Activated CD8-positive, alpha-beta T cell treated with anti-CD3 and anti-CD28 coated beads for 36 hours (primary cell): ENCODE data around the gene BIRC6. TPM values are rescaled to one million over a fixed set of nuclear protein-coding genes. Genes with fewer than 3 reads are reported as not detected.

ENCODE experiments used
- ATAC-seq: fragments of 200-7000 bp; cut with Tn5 transposase; one replicate; pipeline ENCODE4 v1.10.0; 2021; ENCODE audit warnings: mild to moderate bottlenecking, moderate library complexity
- CTCF ChIA-PET: fragments of 350-600 bp; sonication (Branson Sonifier 250); formaldehyde crosslinking; loops from one replicate; lab custom pipeline; 2021; ENCODE audit warnings: antibody characterized with exemption; lab: Charles Lee
- POLR2A ChIA-PET: fragments of 350-600 bp; sonication (Branson Sonifier 250); formaldehyde crosslinking; loops from one replicate; lab custom pipeline; 2021; ENCODE audit warnings: antibody characterized with exemption; lab: Charles Lee
- DNase-seq: peaks from one replicate; pipeline ENCODE4 v3.0.0-alpha.2; 2020
- H3K27ac Mint-ChIP-seq: one replicate; pipeline ENCODE4 v1.8.0; 2021; ENCODE audit warnings: mild to moderate bottlenecking, mixed read lengths
- H3K27me3 Mint-ChIP-seq: one replicate; pipeline ENCODE4 v1.8.0; 2021; ENCODE audit warnings: mixed read lengths
- H3K36me3 Mint-ChIP-seq: one replicate; pipeline ENCODE4 v1.8.0; 2021; ENCODE audit warnings: low read depth, mixed read lengths
- H3K4me1 Mint-ChIP-seq: one replicate; pipeline ENCODE4 v1.8.0; 2021; ENCODE audit warnings: low read depth, mixed read lengths
- H3K4me3 Mint-ChIP-seq: one replicate; pipeline ENCODE4 v1.8.0; 2021; ENCODE audit warnings: mild to moderate bottlenecking, moderate library complexity, mixed read lengths
- H3K9me3 Mint-ChIP-seq: one replicate; pipeline ENCODE4 v1.8.0; 2021; ENCODE audit warnings: mixed read lengths
- intact Hi-C: fragments of 100-400 bp; cut with micrococcal nuclease; formaldehyde crosslinking; loops from one replicate; pipeline ENCODE4 v1.10.0; 2022
- total RNA-seq, 2 experiments: library from RNA; stranded (reverse); gene quantifications; one replicate each; pipeline ENCODE4 v1.2.3, GENCODE V29; 2021
- TF ChIP-seq, protein P1 (sequence below): fragments of 200-600 bp; IDR thresholded peaks from one replicate; pipeline ENCODE4 v1.8.0; 2022; ENCODE audit warnings: antibody characterized with exemption, mild to moderate bottlenecking

The BIRC6 gene
- total RNA-seq, 2 experiments from 2014 or later, result 68.8 to 69.6 TPM

DNA sequence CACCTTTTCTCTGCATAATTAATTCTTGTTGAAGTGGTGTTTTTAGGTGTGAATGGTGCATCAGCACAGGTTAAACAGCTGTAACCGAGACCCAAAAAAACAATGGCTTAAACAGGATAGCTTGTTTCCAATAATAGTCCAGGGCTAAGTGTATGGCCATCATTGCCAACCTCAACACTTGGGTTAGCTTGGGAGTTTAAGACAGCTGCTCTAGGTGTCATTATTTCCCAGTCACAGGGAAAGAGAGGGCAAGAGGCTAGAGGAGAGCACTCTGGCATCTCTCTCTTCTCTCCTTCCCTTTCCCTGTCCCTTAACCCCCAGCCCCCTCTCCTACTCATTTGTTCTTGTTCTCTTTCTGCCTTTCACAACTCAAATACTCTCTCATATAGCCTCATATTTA lies 21.1 kb downstream of the BIRC6 start:
- Mint-ChIP-seq H3K9me3 (no peaks in the 10 kb centered on the region), H3K27me3 (no peaks in the 10 kb centered on the region), H3K36me3 (peaks cover 23% of the 10 kb centered on the region), H3K4me3 (no peak overlapping the region), H3K4me1 (peaks cover 39% of the 10 kb centered on the region), H3K27ac (peak overlapping the region; percentile 18)
- POLR2A ChIA-PET, result no interaction called here
- DNase-seq (no peak), ATAC-seq (no peak)
- TF ChIP-seq, protein P1, sequence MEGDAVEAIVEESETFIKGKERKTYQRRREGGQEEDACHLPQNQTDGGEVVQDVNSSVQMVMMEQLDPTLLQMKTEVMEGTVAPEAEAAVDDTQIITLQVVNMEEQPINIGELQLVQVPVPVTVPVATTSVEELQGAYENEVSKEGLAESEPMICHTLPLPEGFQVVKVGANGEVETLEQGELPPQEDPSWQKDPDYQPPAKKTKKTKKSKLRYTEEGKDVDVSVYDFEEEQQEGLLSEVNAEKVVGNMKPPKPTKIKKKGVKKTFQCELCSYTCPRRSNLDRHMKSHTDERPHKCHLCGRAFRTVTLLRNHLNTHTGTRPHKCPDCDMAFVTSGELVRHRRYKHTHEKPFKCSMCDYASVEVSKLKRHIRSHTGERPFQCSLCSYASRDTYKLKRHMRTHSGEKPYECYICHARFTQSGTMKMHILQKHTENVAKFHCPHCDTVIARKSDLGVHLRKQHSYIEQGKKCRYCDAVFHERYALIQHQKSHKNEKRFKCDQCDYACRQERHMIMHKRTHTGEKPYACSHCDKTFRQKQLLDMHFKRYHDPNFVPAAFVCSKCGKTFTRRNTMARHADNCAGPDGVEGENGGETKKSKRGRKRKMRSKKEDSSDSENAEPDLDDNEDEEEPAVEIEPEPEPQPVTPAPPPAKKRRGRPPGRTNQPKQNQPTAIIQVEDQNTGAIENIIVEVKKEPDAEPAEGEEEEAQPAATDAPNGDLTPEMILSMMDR, result no peak
- CTCF ChIA-PET, result no interaction called here
- intact Hi-C loops, result no loop called here

DNA sequence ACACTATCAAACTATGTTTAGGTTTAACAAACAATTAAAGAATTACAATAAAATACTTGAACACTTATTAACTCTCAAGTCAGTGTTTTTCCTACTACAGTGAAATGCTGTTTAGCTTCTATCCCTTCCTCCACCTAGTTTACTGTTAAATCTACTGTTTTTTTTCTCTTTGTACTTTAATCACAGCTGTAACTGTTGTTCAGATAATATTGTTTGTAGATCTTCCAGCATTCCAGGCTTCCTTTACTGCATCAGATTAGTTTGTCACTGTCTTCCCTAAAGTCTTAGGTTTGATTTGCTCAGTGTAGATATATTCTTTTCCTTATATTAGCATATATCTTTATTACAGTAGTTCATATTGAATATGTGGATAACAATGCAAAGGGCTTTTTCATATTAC lies 22.5 kb downstream of the BIRC6 start:
- ATAC-seq (no peak), DNase-seq (no peak)
- Mint-ChIP-seq H3K4me3 (no peak overlapping the region), H3K4me1 (peaks cover 28% of the 10 kb centered on the region), H3K9me3 (no peaks in the 10 kb centered on the region), H3K27ac (peak overlapping the region; percentile 60), H3K27me3 (no peaks in the 10 kb centered on the region), H3K36me3 (peaks cover 18% of the 10 kb centered on the region)
- intact Hi-C loops, result no loop called here
- ChIA-PET POLR2A (interaction anchor here (0.8 to 1.0 kb wide), 2 partner anchors 11 to 340 kb away, joined by 3 to 4 read pairs; partner anchors contain the start of gene DPY30), CTCF (interaction anchor here (0.9 kb wide), 1 partner anchor 14 kb away, joined by 3 read pairs; no protein-coding TSS in a partner anchor)
- TF ChIP-seq, protein P1, result no peak

DNA sequence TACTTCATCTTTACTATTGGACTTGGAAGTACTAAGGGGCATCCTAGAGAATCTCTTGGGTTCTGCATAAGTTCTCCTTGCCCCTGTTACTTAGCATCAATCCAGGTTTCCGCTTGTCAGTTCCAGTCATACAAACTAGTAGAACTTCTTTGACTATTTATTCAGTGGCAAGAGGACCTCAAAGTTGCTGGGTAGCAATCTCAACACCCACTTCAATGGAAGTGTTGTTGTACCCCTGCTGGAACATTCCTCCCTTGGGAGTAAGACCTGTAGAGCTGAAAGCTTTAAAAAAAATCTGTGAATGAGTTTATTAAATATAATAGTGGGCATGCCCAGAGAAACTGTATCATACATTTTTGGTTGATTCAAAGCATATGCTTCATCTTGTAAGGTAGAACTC lies 27.0 kb downstream of the BIRC6 start:
- TF ChIP-seq, protein P1, result no peak
- POLR2A ChIA-PET, result no interaction called here
- no peak overlapping the region for H3K4me3 Mint-ChIP-seq
- CTCF ChIA-PET, result interaction anchor here (1.1 kb wide), 1 partner anchor 11 kb away, joined by 3 read pairs; no protein-coding TSS in a partner anchor
- no peaks in the 10 kb centered on the region for H3K27me3 Mint-ChIP-seq
- ATAC-seq (no peak), DNase-seq (no peak)
- no peak overlapping the region for H3K27ac Mint-ChIP-seq
- H3K36me3 Mint-ChIP-seq, result peaks cover 31% of the 10 kb centered on the region
- intact Hi-C loops, result no loop called here
- peaks cover 10% of the 10 kb centered on the region for H3K4me1 Mint-ChIP-seq
- H3K9me3 Mint-ChIP-seq, result no peaks in the 10 kb centered on the region

DNA sequence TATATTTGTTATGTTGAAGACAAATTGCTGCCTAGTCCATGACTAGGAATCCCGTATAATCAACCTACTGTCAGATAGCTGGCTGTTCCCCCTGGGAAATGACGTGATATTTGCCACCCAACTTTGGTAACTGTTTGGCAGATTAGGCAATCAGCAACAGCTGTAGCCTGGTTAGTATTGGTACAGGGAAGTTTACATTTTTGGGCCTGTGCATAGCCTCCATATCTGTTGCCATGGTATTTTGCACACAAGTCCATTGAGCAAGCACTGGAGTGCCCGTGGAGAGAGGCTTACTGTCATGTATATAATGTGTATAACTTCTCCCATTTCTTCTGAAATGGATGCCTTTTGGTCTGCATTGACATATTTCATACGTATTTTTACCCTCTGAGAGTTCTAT lies 27.7 kb downstream of the BIRC6 start:
- H3K9me3 Mint-ChIP-seq, result no peaks in the 10 kb centered on the region
- peaks cover 31% of the 10 kb centered on the region for H3K36me3 Mint-ChIP-seq
- H3K4me1 Mint-ChIP-seq, result peaks cover 8% of the 10 kb centered on the region
- no peak overlapping the region for H3K4me3 Mint-ChIP-seq
- POLR2A ChIA-PET, result no interaction called here
- TF ChIP-seq, protein P1, result no peak
- ATAC-seq (no peak), DNase-seq (no peak)
- H3K27me3 Mint-ChIP-seq, result no peaks in the 10 kb centered on the region
- no peak overlapping the region for H3K27ac Mint-ChIP-seq
- intact Hi-C loops, result no loop called here
- CTCF ChIA-PET, result interaction anchor here (1.1 kb wide), 1 partner anchor 11 kb away, joined by 3 read pairs; no protein-coding TSS in a partner anchor

DNA sequence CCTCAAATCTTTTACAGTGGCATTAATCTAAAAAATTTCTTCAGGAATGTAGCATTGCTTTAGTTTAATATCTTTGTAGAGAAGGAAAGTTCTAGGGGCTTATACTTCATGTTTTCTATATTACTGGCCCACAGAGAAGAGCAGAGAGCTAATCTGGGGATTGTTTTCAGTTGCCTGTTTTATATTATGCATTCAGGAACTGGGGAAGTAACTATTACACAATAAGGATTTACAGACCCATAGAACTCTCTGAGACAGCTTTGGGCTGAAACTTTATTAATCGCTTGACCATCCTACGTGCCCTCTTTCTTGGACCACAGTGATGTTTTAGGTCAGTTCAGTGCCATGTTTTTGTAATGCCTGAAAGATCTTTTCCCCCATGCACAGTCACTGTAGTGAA lies 29.9 kb downstream of the BIRC6 start:
- no peak for DNase-seq
- intact Hi-C loops, result no loop called here
- no peak overlapping the region for H3K27ac Mint-ChIP-seq
- H3K27me3 Mint-ChIP-seq, result no peaks in the 10 kb centered on the region
- ChIA-PET CTCF (interaction anchor here (1.0 kb wide), 1 partner anchor 19 kb away, joined by 3 read pairs; no protein-coding TSS in a partner anchor), POLR2A (interaction anchor here (1.3 kb wide), 1 partner anchor 9 kb away, joined by 3 read pairs; no protein-coding TSS in a partner anchor)
- H3K4me1 Mint-ChIP-seq, result peaks cover 12% of the 10 kb centered on the region
- no peak overlapping the region for H3K4me3 Mint-ChIP-seq
- no peaks in the 10 kb centered on the region for H3K9me3 Mint-ChIP-seq
- H3K36me3 Mint-ChIP-seq, result peaks cover 27% of the 10 kb centered on the region
- no peak for ATAC-seq
- TF ChIP-seq, protein P1, result no peak
